HuH-7.5 (cell line): ENCODE results near the gene DDRGK1.
"Not testable (repeated sequence)": the region's sequence is repeated elsewhere in the genome, so short reads cannot be mapped to it uniquely, and the experiment has no call there.

Source experiments
- DNase-seq: peaks from one replicate; pipeline ENCODE4 v3.0.0; 2011; ENCODE audit warnings: low spot score

DDRGK1 gene

GRCh38 chr20:3215359-3215917, 11.0 kb upstream of the DDRGK1 start:
- not testable (repeated sequence) for DNase-seq

DNA sequence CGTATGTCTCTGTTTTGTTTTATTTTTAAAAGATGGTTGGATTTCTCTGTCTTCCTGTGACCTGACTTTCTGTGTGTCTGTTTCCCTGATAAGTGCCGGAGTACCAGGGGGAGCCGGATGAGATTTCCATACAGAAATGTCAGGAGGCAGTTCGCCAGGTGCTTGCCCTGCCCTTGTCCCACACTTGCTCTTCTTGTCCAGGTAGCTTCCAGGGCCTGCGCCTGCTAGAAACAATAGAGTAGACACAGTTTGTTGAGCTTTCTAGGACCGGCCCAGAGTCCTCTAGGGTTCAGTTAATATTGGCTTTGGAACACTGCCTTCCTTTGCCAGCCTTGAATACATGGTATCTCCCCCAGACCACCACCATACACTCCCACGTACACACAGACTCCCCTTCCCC, 8.7 kb upstream of the DDRGK1 start:
- DNase-seq, result no peak

GRCh38 chr20:3210346-3210745, 5.9 kb upstream of the DDRGK1 start:
- DNase-seq, result no peak

DNA sequence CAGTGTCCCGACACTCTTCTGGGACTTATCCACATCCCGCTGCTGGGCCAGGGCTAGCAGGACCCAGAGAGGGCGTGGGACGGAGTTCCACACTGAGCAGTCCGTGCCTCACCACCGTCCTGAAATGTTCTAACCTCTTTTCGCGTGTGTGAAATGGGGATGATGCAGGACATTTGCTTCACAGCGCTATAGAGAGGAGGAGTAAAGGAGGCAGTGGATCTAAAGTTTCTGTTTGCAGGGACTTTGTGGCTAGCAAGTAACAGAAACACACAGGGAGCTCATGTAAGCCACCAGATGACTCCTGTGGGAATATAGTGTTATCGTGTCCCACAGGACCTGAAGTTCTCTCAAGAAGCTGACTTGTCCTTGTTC, 5.5 kb upstream of the DDRGK1 start:
- DNase-seq, result no peak

DNA sequence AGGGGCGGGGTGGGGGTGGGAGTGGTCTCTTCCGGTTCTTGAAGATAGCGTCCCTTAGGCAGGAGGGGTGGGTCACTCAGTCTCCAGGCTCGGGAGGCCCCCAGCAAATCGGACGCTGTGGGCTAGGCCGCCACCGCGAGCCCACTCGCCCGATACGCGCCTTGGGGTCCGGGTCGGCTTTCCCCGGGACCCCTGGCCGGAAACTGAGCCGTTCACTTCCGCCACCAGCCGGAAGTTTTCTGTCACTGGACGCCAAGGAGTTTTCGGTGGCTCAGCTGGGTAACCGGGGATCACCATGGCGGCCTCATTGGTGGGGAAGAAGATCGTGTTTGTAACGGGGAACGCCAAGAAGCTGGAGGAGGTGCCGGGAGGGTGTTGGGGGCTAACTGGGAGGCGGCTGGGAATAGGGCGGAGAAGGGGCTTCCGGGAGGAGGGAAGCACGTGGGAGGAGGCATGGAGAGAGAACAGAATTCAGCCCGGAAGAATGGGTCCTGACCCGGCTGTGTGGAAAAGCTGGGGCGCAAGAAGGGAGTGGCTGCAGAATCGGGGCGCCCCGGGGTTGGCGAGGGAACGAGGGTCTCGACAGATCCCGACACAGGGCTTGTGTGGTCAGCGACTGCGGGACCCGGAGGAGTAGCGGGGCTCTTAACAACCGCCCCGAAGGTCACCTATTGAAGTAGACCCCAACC, 4.9 kb upstream of the DDRGK1 start, which contains the start of gene ITPA:
ITPA (plus strand) TSS at position 242 of the 689 bp plus-strand sequence; CDS start at position 296, 54 bp downstream.
- peak; percentile 81 for DNase-seq

GRCh38 chr20:3208786-3209256, 4.3 kb upstream of the DDRGK1 start:
- DNase-seq, result no peak

DNA sequence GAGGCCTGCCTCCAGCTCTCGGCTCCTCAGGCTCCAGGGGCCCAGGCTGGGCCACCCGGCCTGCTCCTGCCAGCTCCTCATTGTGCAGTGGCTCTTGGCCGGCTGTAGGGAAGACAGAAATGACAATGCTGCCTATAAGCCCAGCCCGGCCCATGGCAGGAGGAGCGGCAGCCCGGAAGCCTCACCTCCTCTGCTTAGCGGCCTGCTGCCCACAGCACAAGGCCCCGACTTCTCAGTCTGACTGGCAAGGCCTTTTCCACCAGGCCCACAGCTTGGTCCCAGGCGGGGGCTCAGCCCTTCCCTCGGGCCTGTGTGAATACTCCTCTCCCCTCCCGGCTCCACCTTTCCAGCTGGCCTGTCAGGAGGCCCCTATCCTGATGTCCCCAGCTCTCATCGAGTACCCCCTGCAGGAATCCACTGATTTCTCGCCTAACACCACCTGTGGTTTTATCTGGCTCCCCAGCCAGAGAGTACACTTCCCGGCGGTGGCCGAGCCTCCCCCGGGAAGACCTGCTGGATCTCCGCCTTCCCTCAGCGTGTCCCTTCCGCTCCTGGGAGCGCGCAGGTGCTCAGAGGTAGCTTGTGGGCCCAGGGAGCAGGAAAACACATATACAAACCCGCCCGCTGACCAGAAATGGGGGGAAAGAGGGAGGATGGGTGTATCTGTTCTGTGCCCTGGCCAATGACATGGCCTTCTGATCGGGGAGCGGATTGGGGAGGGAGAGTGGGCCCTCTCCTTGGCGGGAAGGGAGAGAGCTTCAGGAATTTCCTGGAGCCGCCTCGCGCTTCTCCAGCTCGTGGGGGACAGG, 963 bp downstream of the DDRGK1 start:
- DNase-seq, result no peak

- no peak for DNase-seq
Measured at GRCh38 chr20:3202965-3203314, 1.5 kb downstream of the DDRGK1 start.

GRCh38 chr20:3199976-3200755, 4.3 kb downstream of the DDRGK1 start:
- DNase-seq, result no peak

DNA sequence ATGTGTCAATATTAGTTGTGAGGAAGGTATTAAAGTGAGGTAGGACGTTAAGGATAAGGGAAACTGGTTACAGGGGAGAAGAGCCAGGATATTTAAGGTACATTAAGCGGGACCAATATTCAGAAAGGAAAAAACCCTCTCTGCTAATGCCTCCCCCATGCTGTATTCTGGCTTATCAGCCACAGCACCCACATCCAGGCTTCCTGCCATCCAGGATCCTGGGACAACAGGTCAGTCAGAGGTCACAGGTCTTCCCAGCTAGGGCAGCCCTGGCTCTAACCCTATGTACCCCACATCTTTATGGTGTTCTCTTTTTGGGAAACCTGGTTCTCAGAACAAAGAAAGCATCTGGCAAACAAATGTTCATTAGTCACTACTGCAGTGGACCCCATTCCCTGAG, 5.3 kb downstream of the DDRGK1 start:
- DNase-seq, result no peak

GRCh38 chr20:3195590-3196237, 8.8 kb downstream of the DDRGK1 start:
- DNase-seq, result no peak

GRCh38 chr20:3194617-3195280, 9.7 kb downstream of the DDRGK1 start:
- no peak for DNase-seq

GRCh38 chr20:3193806-3194616, 10.5 kb downstream of the DDRGK1 start:
- no peak for DNase-seq

DNA sequence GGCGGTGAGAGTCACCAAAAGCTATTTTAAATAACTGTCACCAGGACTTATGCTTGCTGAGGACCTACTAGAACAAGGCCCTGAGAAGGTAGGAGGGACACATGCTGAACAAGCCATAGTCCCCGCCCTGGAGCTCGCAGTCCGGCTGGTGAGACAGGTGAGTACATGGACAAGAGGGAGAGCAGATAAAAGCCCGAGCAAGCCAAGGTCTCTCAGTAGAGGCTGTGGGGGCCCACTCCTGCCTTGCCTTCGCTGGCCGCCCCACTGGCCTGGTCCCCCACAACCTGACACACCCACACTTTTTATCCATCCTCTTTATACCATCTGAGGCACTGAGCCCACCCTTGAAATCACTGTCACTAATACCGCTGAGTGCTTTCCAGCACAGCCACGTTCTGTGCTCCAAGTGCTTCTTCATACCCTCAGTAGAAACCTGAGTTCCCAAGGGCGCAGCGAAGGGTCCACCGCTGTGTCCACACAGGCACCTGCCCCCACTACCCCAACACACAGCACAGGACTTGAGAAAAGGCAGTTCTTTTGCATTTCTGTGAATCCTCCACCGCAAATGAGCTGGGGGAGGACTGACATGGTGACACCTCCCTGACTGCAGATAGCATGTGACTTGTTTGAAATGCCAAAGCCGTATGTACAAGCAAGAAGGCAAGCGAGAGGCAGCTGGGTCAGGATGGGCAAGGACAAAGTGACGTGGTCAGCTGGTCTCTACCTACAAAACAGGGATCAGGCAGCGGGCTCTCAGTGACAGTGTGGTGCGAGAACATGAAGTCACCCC, 12.1 kb downstream of the DDRGK1 start:
- no peak for DNase-seq

GRCh38 chr20:3190681-3191111, 13.8 kb downstream of the DDRGK1 start:
- DNase-seq, result no peak

DNA sequence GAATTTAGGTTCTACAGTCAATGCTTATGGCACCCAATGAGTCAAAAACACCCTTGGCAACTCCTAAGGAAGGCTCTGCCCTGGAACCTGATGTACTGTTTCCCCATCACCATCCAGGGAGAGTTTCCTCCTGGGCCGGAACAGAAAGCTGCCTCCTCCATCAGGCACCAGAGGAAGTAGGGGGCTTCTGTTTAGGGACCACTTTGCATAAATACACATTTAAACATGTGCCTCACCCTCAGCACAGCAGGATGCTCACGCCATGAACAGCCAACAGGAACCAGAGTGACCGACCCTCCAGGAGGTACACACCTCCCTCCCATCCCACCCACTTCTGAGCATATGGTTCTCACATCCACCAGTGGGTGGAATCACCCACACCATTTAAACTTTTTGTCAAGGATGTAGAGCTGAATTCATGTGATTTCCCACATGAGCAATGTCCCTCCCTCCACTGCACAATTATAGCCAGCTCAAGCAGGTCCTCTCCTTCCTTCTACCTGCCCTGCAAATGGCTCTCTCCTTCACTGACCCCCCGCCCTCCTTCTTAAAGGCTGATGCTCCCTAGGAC, 14.8 kb downstream of the DDRGK1 start:
- no peak for DNase-seq

GRCh38 chr20:3188823-3189413, 15.6 kb downstream of the DDRGK1 start:
- no peak for DNase-seq

DNA sequence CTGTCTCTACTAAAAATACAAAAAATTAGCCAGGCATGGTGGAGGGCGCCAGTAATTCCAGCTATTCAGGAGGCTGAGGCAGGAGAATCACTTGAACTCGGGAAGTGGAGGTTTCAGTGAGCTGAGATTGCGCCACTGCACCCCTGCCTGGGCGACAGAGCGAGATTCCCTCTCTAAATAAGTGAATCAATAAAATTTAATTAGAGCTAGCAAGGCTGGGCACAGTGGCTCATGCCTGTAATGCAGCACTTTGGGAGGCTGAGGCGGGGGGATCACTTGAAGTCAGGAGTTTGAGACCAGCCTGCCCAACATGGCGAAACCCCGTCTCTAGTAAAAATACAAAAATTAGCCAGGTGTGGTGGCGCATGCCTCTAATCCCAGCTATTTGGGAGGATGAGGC, 16.6 kb downstream of the DDRGK1 start:
- not testable (repeated sequence) for DNase-seq
